GM12878 (cell line): Measurements from ENCODE around the gene SMIM7. TPM values are rescaled to one million over a fixed set of nuclear protein-coding genes. Genes with fewer than 3 reads are reported as not detected.

Experiments
- ATAC-seq: fragments of 200-7000 bp; cut with Tn5 transposase; 3 replicates; pipeline ENCODE4 v1.9.1; 2020; ENCODE audit warnings: mild to moderate bottlenecking, moderate library complexity
- BruUV-seq: library from RNA; stranded (reverse); fragments of 400-500 nt; replicated peaks from 2 replicates; lab custom pipeline; 2021; lab: Mats Ljungman, UMichigan
- CTCF ChIA-PET: fragments of 300-600 bp; sonication (Branson Sonifier 250); formaldehyde crosslinking; extraction: SDS; loops from one replicate; lab custom pipeline; 2021; ENCODE audit warnings: inconsistent platforms; lab: Yijun Ruan, JAX
- POLR2A ChIA-PET: fragments of 350-600 bp; formaldehyde crosslinking; extraction: SDS; loops from one replicate; lab custom pipeline; 2021; ENCODE audit warnings: inconsistent platforms; lab: Charles Lee
- RAD21 ChIA-PET: fragments of 300-600 bp; sonication (Branson Sonifier 250); formaldehyde crosslinking; loops from one replicate; lab custom pipeline; 2023; ENCODE audit warnings: antibody characterized with exemption; ENCODE audit not compliant: unreplicated experiment; lab: Charles Lee
- SMC1A ChIA-PET: fragments of 300-600 bp; sonication (Branson Sonifier 250); formaldehyde crosslinking; loops from one replicate; lab custom pipeline; 2023; ENCODE audit not compliant: unreplicated experiment, uncharacterized antibody; lab: Charles Lee
- DNase-seq: peaks from one replicate; pipeline ENCODE4 v3.0.0-alpha.2; 2011; ENCODE audit warnings: low read depth, low spot score
- FAIRE-seq: peaks from 3 replicates; lab custom pipeline; 2011; peaks lifted over from hg19 to GRCh38; lab: Jason Lieb, UNC
- H2AFZ ChIP-seq: 2 replicates; pipeline ENCODE4 v1.6.0; 2011; ENCODE audit warnings: low read depth, low read length, control low read depth; ENCODE audit not compliant: control insufficient read depth
- H3K27ac ChIP-seq: 2 replicates; pipeline ENCODE4 v1.5.1; 2011; ENCODE audit warnings: control low read depth; ENCODE audit not compliant: control insufficient read depth, insufficient read depth
- H3K27me3 ChIP-seq, 2 experiments: replicated peaks in 1 of 2; 2 replicates each; pipeline versions ENCODE4 v1.6.0 to v1.6.1; 2011; ENCODE audit warnings: low read length in 1 of 2; ENCODE audit not compliant: control insufficient read depth in 2 of 2, insufficient read depth in 2 of 2
- H3K36me3 ChIP-seq, 2 experiments: 2 replicates each; pipeline ENCODE4 v1.5.1; 2011; ENCODE audit warnings: low read length in 1 of 2; ENCODE audit not compliant: control insufficient read depth in 2 of 2, insufficient read depth in 2 of 2
- H3K4me1 ChIP-seq: 2 replicates; pipeline ENCODE4 v1.6.1; 2011; ENCODE audit warnings: mild to moderate bottlenecking, low read length, moderate library complexity, mixed read lengths; ENCODE audit not compliant: control insufficient read depth, insufficient read depth
- H3K4me2 ChIP-seq: 2 replicates; pipeline ENCODE4 v1.6.0; 2011; ENCODE audit warnings: control low read depth; ENCODE audit not compliant: control insufficient read depth, insufficient read depth
- H3K4me3 ChIP-seq: fragments of 200-600 bp; sonication (generic); 2 replicates; pipeline ENCODE4 v1.5.1; 2016
- H3K79me2 ChIP-seq: 2 replicates; pipeline ENCODE4 v1.6.0; 2011; ENCODE audit warnings: low read length; ENCODE audit not compliant: control insufficient read depth, insufficient read depth
- H3K9ac ChIP-seq: 2 replicates; pipeline ENCODE4 v1.8.0; 2011; ENCODE audit warnings: low read length, control low read depth, mixed read lengths; ENCODE audit not compliant: control insufficient read depth, insufficient read depth
- H3K9me3 ChIP-seq: replicated peaks from 3 replicates; pipeline ENCODE4 v1.5.1; 2011; ENCODE audit warnings: mild to moderate bottlenecking, low read length; ENCODE audit not compliant: control insufficient read depth, insufficient read depth
- H4K20me1 ChIP-seq: 2 replicates; pipeline ENCODE4 v1.6.0; 2011; ENCODE audit not compliant: control insufficient read depth, insufficient read depth
- JUNB ChIP-seq: IDR thresholded peaks from 2 replicates; pipeline ENCODE4 v1.6.1; 2016; ENCODE audit warnings: antibody characterized with exemption, mild to moderate bottlenecking
- KDM1A ChIP-seq: fragments of 200-600 bp; sonication (generic); IDR thresholded peaks from 2 replicates; pipeline ENCODE4 v1.6.1; 2016; ENCODE audit warnings: borderline replicate concordance
- NR2C2 ChIP-seq: IDR thresholded peaks from 2 replicates; pipeline ENCODE4 v1.6.1; 2011; ENCODE audit warnings: borderline replicate concordance, low read depth; ENCODE audit not compliant: control insufficient read depth, insufficient read length
- RB1 ChIP-seq: fragments of 450-650 bp; formaldehyde crosslinking; IDR thresholded peaks from 2 replicates; pipeline ENCODE4 v1.6.1; 2017; ENCODE audit warnings: mild to moderate bottlenecking, borderline replicate concordance
- RBBP5 ChIP-seq: fragments of 200-600 bp; sonication (generic); conservative IDR thresholded peaks from 2 replicates; pipeline ENCODE4 v1.6.1; 2016
- SMAD1 ChIP-seq: fragments of 450-650 bp; IDR thresholded peaks from 2 replicates; pipeline ENCODE4 v1.6.1; 2018; ENCODE audit warnings: mild to moderate bottlenecking, low read depth; ENCODE audit not compliant: partially characterized antibody
- SMC3 ChIP-seq: IDR thresholded peaks from 2 replicates; pipeline ENCODE4 v1.6.1; 2011; ENCODE audit warnings: low read length, improper control_type of control experiment, borderline replicate concordance
- SP1 ChIP-seq: IDR thresholded peaks from one replicate; pipeline ENCODE4 v1.6.1; 2011; ENCODE audit warnings: low read depth, low read length
- SREBF1 ChIP-seq: IDR thresholded peaks from 2 replicates; pipeline ENCODE4 v1.6.1; 2012; ENCODE audit warnings: mild to moderate bottlenecking, low read length
- TCF3 ChIP-seq: IDR thresholded peaks from 2 replicates; pipeline ENCODE4 v1.6.1; 2012; ENCODE audit warnings: low read depth, mild to moderate bottlenecking, low read length, borderline replicate concordance; ENCODE audit not compliant: insufficient read depth
- YBX1 ChIP-seq: fragments of 450-650 bp; IDR thresholded peaks from 2 replicates; pipeline ENCODE4 v1.6.1; 2016; ENCODE audit warnings: antibody characterized with exemption
- ZZZ3 ChIP-seq: IDR thresholded peaks from 2 replicates; pipeline ENCODE4 v1.6.1; 2011; ENCODE audit warnings: low read depth; ENCODE audit not compliant: control insufficient read depth, insufficient read length
- WGBS: methylation state at CpG from one replicate; pipeline ENCODE4 v1.1.6; 2016; ENCODE audit warnings: low lambda C conversion rate; ENCODE audit not compliant: insufficient replicate concordance, insufficient coverage; ENCODE audit errors: missing lambda C conversion rate; 5-methylcytosine and 5-hydroxymethylcytosine counted together
- in situ Hi-C: fragments of 300-500 bp; cut with MboI; formaldehyde crosslinking; loops from 9 replicates; pipeline ENCODE4 v1.14.3; 2018; ENCODE audit warnings: mixed read lengths
- intact Hi-C: fragments of 100-400 bp; cut with micrococcal nuclease; formaldehyde crosslinking; loops from one replicate; pipeline ENCODE4 v1.14.2; 2022; ENCODE audit not compliant: unreplicated experiment
- polyA plus RNA-seq, 11 experiments: library from polyadenylated mRNA; depleted of rRNA in 4 of 11; unstranded in 6 of 11; stranded (reverse) in 5 of 11; fragments of >200 nt; fragmentation: Nextera tagmentation in 4 of 11; fragmentation: Illumina TruSeq in 1 of 11; extraction: Ambion mirVana in 4 of 11; extraction: Trizol in 1 of 11; gene quantifications; 1 replicate in 1 of 11; 2 replicates in 10 of 11; pipeline versions ENCODE4 v1.2.1 to v1.2.3, GENCODE V29; 2011 to 2016; ENCODE audit warnings: inconsistent platforms in 2 of 11, missing spikeins in 2 of 11, low read depth in 1 of 11
- total RNA-seq, 4 experiments: library from RNA; depleted of rRNA in 3 of 4; stranded (reverse); fragments of >200 nt in 3 of 4; fragmentation: Illumina TruSeq in 1 of 4; extraction: Trizol in 1 of 4; gene quantifications; 2 replicates each; pipeline versions ENCODE4 v1.2.1 to v1.2.3, GENCODE V29; 2013 to 2021
- TF ChIP-seq, protein P1 (sequence below): fragments of 450-650 bp; IDR thresholded peaks from 2 replicates; pipeline ENCODE4 v1.6.1; 2017; ENCODE audit warnings: mild to moderate bottlenecking, moderate library complexity
- TF ChIP-seq, protein P2 (sequence below): IDR thresholded peaks from 2 replicates; pipeline ENCODE4 v1.6.1; 2012; ENCODE audit warnings: low read length, inconsistent platforms
- TF ChIP-seq, protein P3 (sequence below): IDR thresholded peaks from 2 replicates; pipeline ENCODE4 v1.6.1; 2012; ENCODE audit warnings: low read depth, low read length, improper control_type of control experiment
- TF ChIP-seq, protein P4 (sequence below): fragments of 450-650 bp; IDR thresholded peaks from 2 replicates; pipeline ENCODE4 v1.6.1; 2017; ENCODE audit warnings: mild to moderate bottlenecking

Gene SMIM7
- total and polyA plus RNA-seq, 10 of the 15 experiments (the other 5 are each of a cell fraction or from before 2014, with no cell fraction given), result 45.7 to 170 (median 70.8) TPM

DNA sequence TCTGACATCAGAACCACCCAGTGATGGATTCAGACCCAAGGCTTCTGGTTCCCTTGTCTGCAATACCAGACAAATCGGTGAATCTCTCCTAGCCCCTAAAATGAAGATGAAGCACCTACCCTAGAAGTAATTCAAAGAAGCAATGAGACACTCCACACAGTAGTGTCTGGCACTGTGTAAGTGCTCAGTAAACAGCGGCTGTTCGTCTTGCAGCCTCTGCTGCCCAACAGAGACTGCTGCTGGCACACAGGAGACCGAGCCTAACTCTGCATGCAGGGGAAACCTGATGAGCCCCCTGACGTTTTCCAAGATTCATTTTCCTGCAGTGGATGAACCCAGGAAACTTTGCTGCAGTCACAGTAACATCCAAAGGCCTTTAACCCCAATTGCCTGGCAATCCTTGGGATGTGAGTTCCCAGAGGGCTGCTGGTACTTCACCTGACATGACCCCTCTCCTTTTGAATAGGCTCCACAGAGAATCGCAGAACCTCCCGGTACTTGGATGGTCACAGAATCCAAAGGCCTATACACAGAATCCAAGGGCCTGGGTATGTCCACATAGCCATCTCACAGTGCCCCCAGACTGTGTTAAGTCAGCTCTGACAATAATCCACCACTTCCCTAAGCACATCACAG, 38.7 kb downstream of the SMIM7 start (continued):
- TF ChIP-seq, protein P1, sequence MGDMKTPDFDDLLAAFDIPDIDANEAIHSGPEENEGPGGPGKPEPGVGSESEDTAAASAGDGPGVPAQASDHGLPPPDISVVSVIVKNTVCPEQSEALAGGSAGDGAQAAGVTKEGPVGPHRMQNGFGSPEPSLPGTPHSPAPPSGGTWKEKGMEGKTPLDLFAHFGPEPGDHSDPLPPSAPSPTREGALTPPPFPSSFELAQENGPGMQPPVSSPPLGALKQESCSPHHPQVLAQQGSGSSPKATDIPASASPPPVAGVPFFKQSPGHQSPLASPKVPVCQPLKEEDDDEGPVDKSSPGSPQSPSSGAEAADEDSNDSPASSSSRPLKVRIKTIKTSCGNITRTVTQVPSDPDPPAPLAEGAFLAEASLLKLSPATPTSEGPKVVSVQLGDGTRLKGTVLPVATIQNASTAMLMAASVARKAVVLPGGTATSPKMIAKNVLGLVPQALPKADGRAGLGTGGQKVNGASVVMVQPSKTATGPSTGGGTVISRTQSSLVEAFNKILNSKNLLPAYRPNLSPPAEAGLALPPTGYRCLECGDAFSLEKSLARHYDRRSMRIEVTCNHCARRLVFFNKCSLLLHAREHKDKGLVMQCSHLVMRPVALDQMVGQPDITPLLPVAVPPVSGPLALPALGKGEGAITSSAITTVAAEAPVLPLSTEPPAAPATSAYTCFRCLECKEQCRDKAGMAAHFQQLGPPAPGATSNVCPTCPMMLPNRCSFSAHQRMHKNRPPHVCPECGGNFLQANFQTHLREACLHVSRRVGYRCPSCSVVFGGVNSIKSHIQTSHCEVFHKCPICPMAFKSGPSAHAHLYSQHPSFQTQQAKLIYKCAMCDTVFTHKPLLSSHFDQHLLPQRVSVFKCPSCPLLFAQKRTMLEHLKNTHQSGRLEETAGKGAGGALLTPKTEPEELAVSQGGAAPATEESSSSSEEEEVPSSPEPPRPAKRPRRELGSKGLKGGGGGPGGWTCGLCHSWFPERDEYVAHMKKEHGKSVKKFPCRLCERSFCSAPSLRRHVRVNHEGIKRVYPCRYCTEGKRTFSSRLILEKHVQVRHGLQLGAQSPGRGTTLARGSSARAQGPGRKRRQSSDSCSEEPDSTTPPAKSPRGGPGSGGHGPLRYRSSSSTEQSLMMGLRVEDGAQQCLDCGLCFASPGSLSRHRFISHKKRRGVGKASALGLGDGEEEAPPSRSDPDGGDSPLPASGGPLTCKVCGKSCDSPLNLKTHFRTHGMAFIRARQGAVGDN, result no peak
- TF ChIP-seq ZZZ3, result no peak

DNA sequence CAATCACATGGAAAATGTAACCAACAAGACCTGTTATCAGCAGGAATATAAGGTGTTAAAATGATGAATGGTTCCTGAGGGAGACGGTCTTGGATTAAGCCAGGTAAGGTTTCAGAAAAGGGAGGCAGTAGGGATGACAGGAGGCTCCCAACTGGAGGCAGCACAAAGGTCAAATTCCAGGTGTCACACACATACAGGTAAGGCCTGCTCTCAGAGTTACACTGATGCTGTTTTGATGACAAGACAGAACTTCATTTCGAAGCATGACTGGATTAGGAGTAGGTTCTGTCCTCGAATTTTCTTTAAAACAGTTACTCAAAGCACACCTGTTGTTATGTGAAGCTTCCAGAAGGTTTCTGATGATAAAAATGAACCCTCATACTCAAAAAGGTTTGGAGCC, 39.4 kb downstream of the SMIM7 start:
- Histone ChIP-seq H3K4me3 (no peak overlapping the region), H3K79me2 (peaks cover 100% of the 10 kb centered on the region), H3K4me2 (no peak overlapping the region), H3K9ac (no peak overlapping the region), H3K36me3 (peaks cover 4 to 18% of the 10 kb centered on the region in 2 experiments; a peak in 2 of 4 replicates), H3K27ac (no peak overlapping the region; the same call in 1 of the 2 replicates), H2AFZ (no peak overlapping the region), H3K27me3 (no peaks in the 10 kb centered on the region), H4K20me1 (peaks cover 15% of the 10 kb centered on the region), H3K4me1 (peaks cover 40% of the 10 kb centered on the region)
- no peak for DNase-seq
- CTCF ChIA-PET, result interaction anchor here (1.0 to 1.7 kb wide), 2 partner anchors 27 to 47 kb away, joined by 3 to 4 read pairs; no protein-coding TSS in a partner anchor
- no peak for ATAC-seq
- no peak for FAIRE-seq
- BruUV-seq, result no TSS peak
- intact Hi-C loops, result loop anchor here (5.0 kb wide), 1 partner anchor 78 kb away; the partner anchor contains the start of gene CHERP
- RAD21 ChIA-PET, result no interaction called here
- TF ChIP-seq YBX1 (no peak), SP1 (no peak), JUNB (no peak), SMC3 (no peak), RBBP5 (no peak), SMAD1 (no peak), KDM1A (no peak), RB1 (no peak), SREBF1 (no peak), NR2C2 (no peak), TCF3 (no peak)
- TF ChIP-seq, protein P2, sequence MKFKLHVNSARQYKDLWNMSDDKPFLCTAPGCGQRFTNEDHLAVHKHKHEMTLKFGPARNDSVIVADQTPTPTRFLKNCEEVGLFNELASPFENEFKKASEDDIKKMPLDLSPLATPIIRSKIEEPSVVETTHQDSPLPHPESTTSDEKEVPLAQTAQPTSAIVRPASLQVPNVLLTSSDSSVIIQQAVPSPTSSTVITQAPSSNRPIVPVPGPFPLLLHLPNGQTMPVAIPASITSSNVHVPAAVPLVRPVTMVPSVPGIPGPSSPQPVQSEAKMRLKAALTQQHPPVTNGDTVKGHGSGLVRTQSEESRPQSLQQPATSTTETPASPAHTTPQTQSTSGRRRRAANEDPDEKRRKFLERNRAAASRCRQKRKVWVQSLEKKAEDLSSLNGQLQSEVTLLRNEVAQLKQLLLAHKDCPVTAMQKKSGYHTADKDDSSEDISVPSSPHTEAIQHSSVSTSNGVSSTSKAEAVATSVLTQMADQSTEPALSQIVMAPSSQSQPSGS, result no peak
- TF ChIP-seq, protein P3, sequence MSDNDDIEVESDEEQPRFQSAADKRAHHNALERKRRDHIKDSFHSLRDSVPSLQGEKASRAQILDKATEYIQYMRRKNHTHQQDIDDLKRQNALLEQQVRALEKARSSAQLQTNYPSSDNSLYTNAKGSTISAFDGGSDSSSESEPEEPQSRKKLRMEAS, result no peak
- TF ChIP-seq, protein P4, sequence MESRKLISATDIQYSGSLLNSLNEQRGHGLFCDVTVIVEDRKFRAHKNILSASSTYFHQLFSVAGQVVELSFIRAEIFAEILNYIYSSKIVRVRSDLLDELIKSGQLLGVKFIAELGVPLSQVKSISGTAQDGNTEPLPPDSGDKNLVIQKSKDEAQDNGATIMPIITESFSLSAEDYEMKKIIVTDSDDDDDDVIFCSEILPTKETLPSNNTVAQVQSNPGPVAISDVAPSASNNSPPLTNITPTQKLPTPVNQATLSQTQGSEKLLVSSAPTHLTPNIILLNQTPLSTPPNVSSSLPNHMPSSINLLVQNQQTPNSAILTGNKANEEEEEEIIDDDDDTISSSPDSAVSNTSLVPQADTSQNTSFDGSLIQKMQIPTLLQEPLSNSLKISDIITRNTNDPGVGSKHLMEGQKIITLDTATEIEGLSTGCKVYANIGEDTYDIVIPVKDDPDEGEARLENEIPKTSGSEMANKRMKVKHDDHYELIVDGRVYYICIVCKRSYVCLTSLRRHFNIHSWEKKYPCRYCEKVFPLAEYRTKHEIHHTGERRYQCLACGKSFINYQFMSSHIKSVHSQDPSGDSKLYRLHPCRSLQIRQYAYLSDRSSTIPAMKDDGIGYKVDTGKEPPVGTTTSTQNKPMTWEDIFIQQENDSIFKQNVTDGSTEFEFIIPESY, result no peak
- TF ChIP-seq, all 136 proteins: peak for 0
- ChIA-PET SMC1A (no interaction called here), POLR2A (interaction anchor here (0.5 to 0.6 kb wide), 2 partner anchors 25 to 46 kb away, joined by 3 read pairs; no protein-coding TSS in a partner anchor)
- no peaks in the 10 kb centered on the region for H3K9me3 ChIP-seq
- WGBS, result 87% methylated on average over 3 of the region's 3 CpGs
- in situ Hi-C loops, result no loop called here
